Immature natural killer cell (primary cell): ENCODE measurements around the gene SORD. TPM values are rescaled to one million over a fixed set of nuclear protein-coding genes. Genes with fewer than 3 reads are reported as not detected.

ENCODE experiments used
- DNase-seq, 3 donors: peaks; one replicate each; pipeline ENCODE4 v3.0.0; 2022; ENCODE audit warnings: mixed read lengths in 1 of 3
- H3K27ac Mint-ChIP-seq, 6 donors: one replicate each; pipeline ENCODE4 v1.8.0; 2020; ENCODE audit warnings: mixed read lengths in 6 of 6, mild to moderate bottlenecking in 5 of 6, inconsistent platforms in 4 of 6, moderate library complexity in 3 of 6
- H3K27me3 Mint-ChIP-seq, 3 donors: one replicate each; pipeline ENCODE4 v1.8.0; 2020 to 2021; ENCODE audit warnings: low read depth in 3 of 3, mild to moderate bottlenecking in 3 of 3, mixed read lengths in 3 of 3, moderate library complexity in 3 of 3, inconsistent platforms in 1 of 3
- H3K36me3 Mint-ChIP-seq, 3 donors: one replicate each; pipeline ENCODE4 v1.8.0; 2020; ENCODE audit warnings: mixed read lengths in 3 of 3, inconsistent platforms in 2 of 3, mild to moderate bottlenecking in 2 of 3
- H3K4me1 Mint-ChIP-seq, 2 donors: one replicate each; pipeline ENCODE4 v1.8.0; 2020; ENCODE audit warnings: inconsistent platforms in 2 of 2, mild to moderate bottlenecking in 2 of 2, mixed read lengths in 2 of 2, moderate library complexity in 1 of 2
- H3K4me3 Mint-ChIP-seq, 5 donors: one replicate each; pipeline ENCODE4 v1.8.0; 2020; ENCODE audit warnings: mild to moderate bottlenecking in 5 of 5, mixed read lengths in 5 of 5, inconsistent platforms in 3 of 5, moderate library complexity in 3 of 5
- H3K9me3 Mint-ChIP-seq, 6 donors: one replicate each; pipeline ENCODE4 v1.8.0; 2020; ENCODE audit warnings: mild to moderate bottlenecking in 6 of 6, mixed read lengths in 6 of 6, inconsistent platforms in 4 of 6, moderate library complexity in 3 of 6
- polyA plus RNA-seq, 3 donors: library from polyadenylated mRNA; unstranded; fragments of 300-500 nt; fragmentation: Illumina TruSeq; gene quantifications; one replicate each; pipeline ENCODE4 v1.2.3, GENCODE V29; 2021

SORD gene
- polyA plus RNA-seq, 3 donors from 2014 or later, result 0.84 to 6.1 (median 5.8) TPM

DNA sequence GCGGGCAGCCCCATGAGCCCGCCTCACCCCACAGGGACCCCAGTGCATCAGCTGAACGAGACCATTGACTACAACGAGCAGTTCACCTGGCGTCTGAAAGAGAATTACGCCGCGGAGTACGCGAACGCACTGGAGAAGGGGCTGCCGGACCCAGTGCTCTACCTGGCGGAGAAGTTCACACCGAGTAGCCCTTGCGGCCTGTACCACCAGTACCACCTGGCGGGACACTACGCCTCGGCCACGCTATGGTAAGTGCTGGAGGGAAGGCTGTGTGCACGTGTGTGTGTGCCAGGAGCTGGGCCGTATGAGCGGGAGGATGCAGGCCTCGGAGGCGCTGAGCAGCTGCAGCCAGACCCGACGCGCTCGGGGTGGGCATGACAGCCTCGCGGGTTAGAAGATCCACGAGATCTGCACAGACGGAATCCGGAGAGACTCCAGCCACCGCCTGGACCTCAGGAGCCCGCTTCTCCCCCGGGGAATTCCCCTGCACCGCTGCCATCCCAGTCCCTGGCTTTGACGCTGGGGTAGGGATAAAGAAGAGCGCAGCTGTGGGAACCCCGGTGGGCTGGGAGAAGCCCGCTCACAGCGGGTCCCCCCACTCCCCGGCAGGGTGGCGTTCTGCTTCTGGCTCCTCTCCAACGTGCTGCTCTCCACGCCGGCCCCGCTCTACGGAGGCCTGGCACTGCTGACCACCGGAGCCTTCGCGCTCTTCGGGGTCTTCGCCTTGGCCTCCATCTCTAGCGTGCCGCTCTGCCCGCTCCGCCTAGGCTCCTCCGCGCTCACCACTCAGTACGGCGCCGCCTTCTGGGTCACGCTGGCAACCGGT lies 93.7 kb downstream of the SORD start:
- H3K4me3 Mint-ChIP-seq, result peak overlapping the region in 3 of 5 donors; percentile 21 to 27 (median 27)
- H3K4me1 Mint-ChIP-seq, result peaks cover 14 to 16% of the 10 kb centered on the region in 2 donors
- peaks cover 19 to 39% (median 34%) of the 10 kb centered on the region in 3 donors for H3K27me3 Mint-ChIP-seq
- H3K36me3 Mint-ChIP-seq, result no peaks in the 10 kb centered on the region
- no peak for DNase-seq
- peaks cover 0 to 1% (median 0%) of the 10 kb centered on the region in 6 donors for H3K9me3 Mint-ChIP-seq
- no peak overlapping the region for H3K27ac Mint-ChIP-seq

DNA sequence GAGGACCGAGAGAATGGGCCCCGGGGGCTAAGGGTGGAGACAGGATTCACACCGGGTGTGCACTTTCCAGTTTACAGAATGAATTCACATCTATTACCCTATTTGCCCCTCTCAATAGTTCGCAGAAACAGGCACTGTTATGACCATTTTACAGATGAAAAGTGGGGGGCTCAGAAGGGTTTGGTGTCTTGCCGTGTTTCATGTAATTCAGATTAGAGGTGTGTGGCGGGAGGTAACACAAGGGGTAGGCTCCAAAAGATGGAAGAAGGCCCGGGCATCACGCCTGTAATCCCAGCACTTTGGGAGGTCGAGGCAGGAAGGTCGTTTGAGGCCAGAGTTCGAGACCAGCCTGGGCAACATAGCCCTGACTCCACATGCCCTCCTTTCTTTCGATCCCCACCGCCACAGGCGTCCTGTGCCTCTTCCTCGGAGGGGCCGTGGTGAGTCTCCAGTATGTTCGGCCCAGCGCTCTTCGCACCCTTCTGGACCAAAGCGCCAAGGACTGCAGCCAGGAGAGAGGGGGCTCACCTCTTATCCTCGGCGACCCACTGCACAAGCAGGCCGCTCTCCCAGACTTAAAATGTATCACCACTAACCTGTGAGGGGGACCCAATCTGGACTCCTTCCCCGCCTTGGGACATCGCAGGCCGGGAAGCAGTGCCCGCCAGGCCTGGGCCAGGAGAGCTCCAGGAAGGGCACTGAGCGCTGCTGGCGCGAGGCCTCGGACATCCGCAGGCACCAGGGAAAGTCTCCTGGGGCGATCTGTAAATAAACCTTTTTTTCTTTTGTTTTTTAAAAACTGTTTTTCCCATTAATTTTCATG lies 94.5 kb downstream of the SORD start:
- DNase-seq, result no peak
- H3K27ac Mint-ChIP-seq, result no peak overlapping the region
- H3K4me3 Mint-ChIP-seq, result peak overlapping the region; percentile 74 to 91 (median 83)
- peaks cover 11 to 31% (median 27%) of the 10 kb centered on the region in 3 donors for H3K27me3 Mint-ChIP-seq
- H3K9me3 Mint-ChIP-seq, result no peaks in the 10 kb centered on the region
- no peaks in the 10 kb centered on the region for H3K36me3 Mint-ChIP-seq
- H3K4me1 Mint-ChIP-seq, result peaks cover 14 to 16% of the 10 kb centered on the region in 2 donors

DNA sequence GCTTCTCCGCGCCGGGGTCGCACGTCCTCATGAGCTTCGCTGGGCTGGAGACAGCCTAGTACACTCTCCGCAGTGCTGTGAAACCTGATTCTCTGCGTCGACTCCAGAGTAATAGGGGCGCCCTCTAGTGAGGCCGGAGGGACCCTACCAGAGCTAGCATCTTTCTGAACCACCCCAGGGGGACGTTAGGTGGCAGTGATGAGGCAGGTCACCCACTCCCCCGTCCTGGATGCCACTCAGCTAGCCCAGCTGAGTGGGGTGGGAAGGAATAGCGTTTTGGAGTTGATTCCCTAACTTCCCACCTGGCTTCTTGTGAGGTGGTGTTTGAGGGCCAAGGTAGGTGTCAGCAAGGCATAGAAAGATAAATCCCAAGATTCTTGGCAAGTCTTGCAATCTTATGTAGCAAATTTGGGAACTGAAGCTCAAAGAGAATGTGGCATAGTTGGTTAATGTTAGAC lies 95.2 kb downstream of the SORD start:
- Mint-ChIP-seq H3K36me3 (no peaks in the 10 kb centered on the region), H3K4me3 (peak overlapping the region; percentile 74 to 91 (median 83)), H3K4me1 (peaks cover 14 to 16% of the 10 kb centered on the region in 2 donors), H3K9me3 (no peaks in the 10 kb centered on the region), H3K27me3 (peaks cover 14 to 31% (median 26%) of the 10 kb centered on the region in 3 donors), H3K27ac (no peak overlapping the region)
- peak; percentile 68 to 74 (median 73) for DNase-seq

DNA sequence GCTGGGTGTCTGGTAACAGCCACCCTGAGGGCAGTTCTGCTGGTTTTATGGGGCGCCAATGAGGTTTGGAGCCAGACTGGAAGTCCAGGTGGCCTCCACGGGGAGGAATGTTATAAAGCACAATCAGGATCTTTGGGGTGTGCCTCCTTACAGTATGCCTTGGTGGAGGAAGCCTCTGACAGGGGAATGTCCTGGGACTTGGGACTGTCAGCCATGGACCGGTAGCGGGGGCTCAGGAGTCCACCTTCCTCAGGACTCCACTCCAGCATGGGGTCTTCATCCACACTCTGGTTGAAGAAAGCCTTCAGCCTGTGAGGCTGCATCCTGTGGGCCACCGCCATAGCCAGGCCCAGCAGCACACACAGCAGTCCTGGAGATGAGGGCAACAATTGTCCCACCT lies 96.0 kb downstream of the SORD start:
- Mint-ChIP-seq H3K9me3 (no peaks in the 10 kb centered on the region), H3K4me1 (peaks cover 14 to 16% of the 10 kb centered on the region in 2 donors), H3K27ac (no peak overlapping the region), H3K4me3 (no peak overlapping the region), H3K27me3 (peaks cover 16 to 28% (median 26%) of the 10 kb centered on the region in 3 donors), H3K36me3 (no peaks in the 10 kb centered on the region)
- DNase-seq, result no peak

DNA sequence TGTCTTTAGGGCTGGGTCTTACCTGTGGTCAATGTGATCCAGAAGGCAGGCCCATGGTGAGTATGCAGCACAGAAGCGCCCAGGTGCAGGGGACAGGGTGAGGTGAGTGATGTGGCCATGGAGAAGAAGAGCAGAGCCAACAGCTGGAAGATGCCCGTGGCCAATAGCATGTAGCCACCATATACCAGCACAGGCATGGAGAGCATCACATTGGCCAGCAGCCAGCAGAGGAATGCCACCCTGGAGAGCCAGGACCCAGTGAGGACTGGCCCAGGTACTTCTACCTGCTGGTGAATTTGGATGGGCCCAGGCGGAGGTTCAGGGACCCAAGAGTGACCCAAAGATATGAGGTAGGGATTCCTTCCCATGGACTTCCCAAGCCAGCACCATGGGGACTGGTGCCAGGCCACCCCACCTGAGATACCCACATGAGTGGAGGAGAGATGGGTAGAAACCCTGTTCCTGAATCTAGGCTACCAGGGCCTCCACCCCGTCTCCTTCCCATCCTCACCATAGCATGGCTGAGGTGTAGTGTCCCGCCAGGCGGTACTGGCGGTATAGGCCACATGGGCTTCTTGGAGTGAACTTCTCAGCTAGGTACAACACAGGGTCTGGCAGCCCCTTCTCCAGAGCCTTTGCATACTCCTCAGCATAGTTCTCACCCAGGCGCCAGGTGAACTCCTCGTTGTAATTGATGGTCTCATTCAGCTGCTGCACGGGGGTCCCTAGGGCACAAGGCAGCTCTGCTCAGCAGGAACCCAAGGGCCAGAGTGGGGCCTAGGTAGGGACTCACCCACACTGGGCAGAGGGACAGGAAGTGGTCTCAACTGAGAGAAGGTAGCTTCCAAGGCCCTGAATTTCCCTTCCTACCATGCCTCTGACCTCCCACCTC lies 97.3 kb downstream of the SORD start:
- Mint-ChIP-seq H3K9me3 (no peaks in the 10 kb centered on the region), H3K27me3 (peaks cover 16 to 24% (median 22%) of the 10 kb centered on the region in 3 donors), H3K4me3 (no peak overlapping the region), H3K27ac (no peak overlapping the region), H3K4me1 (peaks cover 14 to 16% of the 10 kb centered on the region in 2 donors), H3K36me3 (no peaks in the 10 kb centered on the region)
- no peak for DNase-seq

DNA sequence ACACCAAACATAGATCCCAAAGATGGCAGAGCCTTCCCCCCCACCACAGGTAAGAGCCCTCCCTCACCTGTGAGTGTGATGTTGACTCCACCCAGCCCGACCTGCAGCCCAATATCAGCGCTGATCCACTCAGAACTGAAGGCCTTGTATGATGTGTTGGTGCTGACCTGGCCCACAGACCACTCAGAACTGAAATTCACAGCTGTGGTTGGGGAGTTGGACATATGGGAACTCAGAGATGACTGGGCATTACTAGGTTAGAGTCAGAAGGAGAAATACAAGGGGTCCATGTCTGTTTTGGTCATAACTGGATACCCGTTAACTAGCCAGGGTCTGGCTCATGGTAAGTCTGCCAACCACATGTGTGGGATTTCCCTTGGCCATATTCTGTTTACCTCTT lies 98.0 kb downstream of the SORD start:
- Mint-ChIP-seq H3K27me3 (peaks cover 15 to 25% (median 18%) of the 10 kb centered on the region in 3 donors), H3K4me3 (no peak overlapping the region), H3K9me3 (no peaks in the 10 kb centered on the region), H3K4me1 (peaks cover 14 to 16% of the 10 kb centered on the region in 2 donors), H3K27ac (no peak overlapping the region), H3K36me3 (no peaks in the 10 kb centered on the region)
- no peak for DNase-seq

DNA sequence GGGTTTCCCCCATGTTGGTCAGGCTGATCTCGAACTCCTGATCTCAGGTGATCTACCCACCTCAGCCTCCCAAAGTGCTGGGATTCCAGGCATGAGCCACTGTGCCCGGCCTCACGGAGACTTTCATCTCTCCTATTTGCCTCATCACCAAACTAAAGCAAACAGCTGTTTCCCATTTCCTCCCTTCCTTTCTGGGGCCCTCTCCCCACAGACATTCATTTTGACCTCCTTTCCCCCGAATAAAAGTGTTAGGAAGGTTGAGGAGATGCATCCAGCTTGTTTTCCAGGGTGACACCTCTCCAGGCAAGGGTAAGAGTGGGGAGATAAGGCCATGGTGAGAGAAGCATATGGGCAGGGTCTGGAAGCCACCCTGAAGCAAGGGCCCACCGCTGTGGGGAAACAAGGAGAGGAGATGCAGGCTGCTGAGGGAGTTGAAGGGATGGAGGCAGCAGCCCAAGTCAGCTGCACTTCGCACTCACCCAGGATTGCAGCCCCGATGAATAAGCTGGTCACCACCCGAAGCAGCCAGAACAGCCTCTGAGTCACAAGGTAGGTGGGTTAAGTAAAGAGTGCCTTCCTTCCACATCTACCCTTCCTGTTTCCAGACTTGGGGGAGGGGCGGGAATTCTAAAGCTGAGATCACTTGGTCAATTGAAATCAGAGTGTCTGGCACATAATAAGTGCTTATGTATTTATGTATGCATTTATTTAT lies 98.9 kb downstream of the SORD start:
- Mint-ChIP-seq H3K9me3 (no peaks in the 10 kb centered on the region), H3K36me3 (no peaks in the 10 kb centered on the region), H3K27ac (no peak overlapping the region), H3K27me3 (peaks cover 11 to 24% (median 18%) of the 10 kb centered on the region in 3 donors), H3K4me3 (no peak overlapping the region), H3K4me1 (peaks cover 11 to 14% of the 10 kb centered on the region in 2 donors)
- DNase-seq, result no peak

DNA sequence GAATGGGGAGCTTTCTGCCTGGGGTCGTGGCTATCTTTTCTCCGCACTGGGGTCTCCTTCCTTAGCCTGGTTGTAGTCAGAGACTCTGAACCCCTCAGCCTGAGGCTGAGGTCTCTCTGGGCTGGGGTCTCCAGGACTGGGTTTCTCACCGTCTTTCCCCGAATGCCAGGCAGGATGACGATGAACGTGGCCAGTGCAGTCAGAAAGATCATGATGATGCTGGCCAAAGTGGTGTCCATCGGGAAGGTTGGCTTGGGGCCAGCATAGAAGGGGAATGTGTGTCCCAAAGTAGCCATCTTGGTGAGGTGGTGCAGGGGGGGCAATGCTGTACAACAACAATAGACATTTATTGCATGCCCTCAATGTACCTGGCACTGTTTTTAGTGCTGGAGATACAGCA lies 99.7 kb downstream of the SORD start:
- Mint-ChIP-seq H3K36me3 (no peaks in the 10 kb centered on the region), H3K4me1 (peaks cover 5 to 6% of the 10 kb centered on the region in 2 donors), H3K27ac (no peak overlapping the region), H3K4me3 (no peak overlapping the region), H3K9me3 (no peaks in the 10 kb centered on the region), H3K27me3 (peaks cover 7 to 22% (median 18%) of the 10 kb centered on the region in 3 donors)
- no peak for DNase-seq

DNA sequence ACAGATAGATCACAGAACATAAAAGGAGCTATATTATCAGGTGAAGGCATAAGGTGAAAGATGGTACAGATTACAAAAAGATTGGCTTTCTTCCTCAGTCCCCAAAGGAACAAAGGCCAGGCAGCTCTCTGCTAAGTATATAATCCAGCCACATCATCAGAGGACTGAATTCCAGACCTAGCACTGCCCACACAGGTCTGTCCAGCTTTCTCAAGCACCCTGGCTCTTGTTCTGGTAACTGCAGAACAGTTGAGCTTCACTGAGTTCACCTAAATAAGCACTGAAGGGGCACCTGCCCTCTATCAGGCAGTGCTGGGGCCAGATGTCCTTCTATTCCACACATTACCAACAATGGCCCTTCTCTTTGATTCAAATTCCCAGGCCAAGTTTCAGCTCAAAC lies 100.4 kb downstream of the SORD start:
- H3K9me3 Mint-ChIP-seq, result no peaks in the 10 kb centered on the region
- H3K4me1 Mint-ChIP-seq, result no peaks in the 10 kb centered on the region
- H3K36me3 Mint-ChIP-seq, result no peaks in the 10 kb centered on the region
- no peak for DNase-seq
- no peak overlapping the region for H3K27ac Mint-ChIP-seq
- peaks cover 9 to 23% (median 14%) of the 10 kb centered on the region in 3 donors for H3K27me3 Mint-ChIP-seq
- H3K4me3 Mint-ChIP-seq, result no peak overlapping the region

DNA sequence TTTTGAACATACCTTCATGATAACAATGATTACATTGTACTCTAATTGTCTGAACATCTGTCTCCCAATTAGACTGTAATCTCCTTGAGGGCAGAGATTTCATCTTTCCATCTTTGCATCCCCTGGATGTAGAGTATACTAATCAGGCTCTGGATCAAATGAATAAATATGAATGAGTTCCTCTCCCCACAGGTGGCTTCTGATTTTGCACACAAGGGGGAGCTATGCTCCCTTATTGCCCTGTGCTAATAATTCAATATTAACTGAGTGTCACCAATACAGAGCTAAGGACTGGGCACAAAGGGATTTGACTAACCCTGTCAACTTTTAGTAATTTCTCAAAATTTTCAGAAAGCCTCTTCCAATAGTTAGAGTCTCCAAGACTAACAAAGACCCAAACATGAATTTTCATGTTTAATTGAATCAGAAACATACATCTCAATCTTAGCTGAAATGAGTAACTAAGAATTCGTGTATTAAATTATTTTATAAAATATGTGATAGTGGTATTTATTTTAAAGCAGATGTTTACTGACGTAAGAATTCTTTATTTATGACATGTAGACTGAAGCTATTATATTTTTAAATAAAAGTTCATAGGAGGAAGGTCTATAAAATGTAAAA lies 103.7 kb downstream of the SORD start:
- Mint-ChIP-seq H3K9me3 (no peaks in the 10 kb centered on the region), H3K27ac (no peak overlapping the region), H3K36me3 (no peaks in the 10 kb centered on the region), H3K4me1 (no peaks in the 10 kb centered on the region), H3K4me3 (no peak overlapping the region), H3K27me3 (peaks cover 14 to 24% (median 18%) of the 10 kb centered on the region in 3 donors)
- peak; percentile 33 to 40 (median 38) for DNase-seq
